HG03280 (cell line): Measurements from ENCODE around the gene PKP3.
"Not testable (repeated sequence)": the region's sequence is repeated elsewhere in the genome, so short reads cannot be mapped to it uniquely, and the experiment has no call there.

ENCODE experiments used
- ATAC-seq: cut with Tn5 transposase; IDR thresholded peaks from one replicate; pipeline ENCODE4 v1.9.1; 2021; ENCODE audit warnings: mild to moderate bottlenecking, moderate library complexity; ENCODE audit not compliant: unreplicated experiment

PKP3 gene

GRCh38 chr11:424766-425165 is 30.8 kb downstream of the PKP3 start:
- ATAC-seq = not testable (repeated sequence)

DNA sequence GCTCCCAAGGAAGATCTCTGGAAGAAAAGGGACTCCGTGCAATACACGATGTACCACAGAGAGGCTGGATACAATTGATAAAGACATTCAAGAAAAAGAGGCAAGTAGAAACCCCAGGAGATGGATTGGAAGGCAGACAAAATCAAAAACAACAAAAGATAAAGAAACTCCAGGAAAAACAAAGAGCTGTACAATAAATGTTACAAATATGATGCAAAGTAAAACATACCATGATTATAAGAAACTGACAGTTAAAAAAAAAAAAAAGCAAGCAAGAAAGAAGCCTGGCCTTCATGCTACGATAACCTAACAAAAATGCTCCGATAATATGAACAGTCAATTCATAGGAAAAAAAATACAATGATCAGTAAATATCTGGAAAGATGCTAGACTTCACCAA is 31.3 kb downstream of the PKP3 start:
- no peak for ATAC-seq

- ATAC-seq = no peak
Observed at GRCh38 chr11:426851-427250, 32.8 kb downstream of the PKP3 start.

GRCh38 chr11:428295-428694 is 34.3 kb downstream of the PKP3 start:
- no peak for ATAC-seq

DNA sequence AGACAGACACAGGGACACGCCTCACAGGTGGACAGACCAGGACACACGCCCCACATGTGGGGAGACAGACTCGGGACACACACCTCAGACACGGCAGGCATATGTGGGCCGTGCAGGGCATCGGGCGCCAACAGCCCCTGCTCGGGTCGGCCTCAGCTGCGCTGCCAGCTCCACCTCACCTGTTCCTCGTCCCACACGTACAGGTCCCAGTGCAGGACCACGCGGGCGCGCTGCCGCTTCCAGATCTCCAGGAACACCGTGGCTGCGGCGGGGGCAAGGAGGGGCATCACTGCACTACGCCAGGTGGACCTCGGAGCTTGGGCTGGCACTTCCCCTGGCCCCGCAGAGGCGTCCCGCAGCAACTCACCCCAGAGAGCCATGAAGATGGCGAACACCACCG is 35.4 kb downstream of the PKP3 start:
- no peak for ATAC-seq

DNA sequence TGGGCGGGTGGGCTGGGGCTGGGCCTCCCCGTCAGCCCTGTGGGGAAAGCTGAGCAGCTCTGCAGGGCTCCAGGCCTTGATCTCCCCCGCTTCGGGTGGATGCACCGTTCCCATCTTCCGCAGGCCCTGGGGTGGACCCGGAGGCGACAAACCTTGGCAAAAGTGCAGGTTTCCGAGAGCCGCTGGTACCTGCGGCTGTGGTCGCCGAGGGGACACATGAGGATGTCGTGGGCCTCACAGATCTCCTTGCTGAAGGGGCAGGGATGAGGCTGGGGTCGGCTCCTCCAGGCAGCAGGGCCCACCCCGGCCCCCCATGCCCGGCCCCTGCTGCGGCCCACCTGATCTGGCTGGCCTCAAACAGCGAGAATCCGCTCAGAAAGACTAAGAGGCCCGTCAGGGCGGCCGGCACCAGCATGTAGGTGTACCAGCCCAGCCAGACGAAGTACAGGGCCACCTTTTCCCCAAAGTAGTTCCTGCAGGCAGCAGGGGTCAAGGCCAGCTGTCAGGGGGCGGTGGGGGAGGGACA is 36.0 kb downstream of the PKP3 start:
- ATAC-seq = no peak

- ATAC-seq = no peak
Observed at GRCh38 chr11:431921-432320, 37.9 kb downstream of the PKP3 start.

DNA sequence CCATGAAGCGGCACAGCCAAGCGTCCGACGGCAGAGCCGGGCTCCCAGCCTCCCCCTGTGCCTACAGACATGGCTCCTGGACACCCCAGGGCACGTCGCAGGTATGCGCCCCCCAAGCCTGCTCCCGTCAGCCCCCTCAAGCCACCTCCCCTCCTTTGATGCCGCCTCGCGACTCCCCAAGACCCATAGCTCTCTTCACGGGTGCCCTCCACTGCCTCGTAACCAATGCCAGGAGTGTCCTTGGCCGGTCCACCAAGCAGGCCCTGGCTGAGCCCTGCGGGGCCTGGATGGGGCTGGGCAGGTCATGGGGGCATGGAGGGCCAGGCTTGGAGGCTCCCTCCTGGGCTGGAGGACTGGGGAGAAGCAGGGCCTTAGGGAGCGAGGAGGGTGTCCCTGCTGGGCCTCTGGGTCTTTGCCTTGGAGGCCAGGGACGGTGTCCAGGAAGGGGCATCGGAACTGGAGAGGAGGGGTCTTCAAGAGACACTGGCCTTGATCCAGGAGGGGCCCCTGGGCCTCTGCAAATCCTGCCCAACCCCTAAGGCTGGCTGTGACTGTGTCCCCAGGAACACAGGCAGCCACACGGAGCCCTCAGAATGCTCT is 38.6 kb downstream of the PKP3 start:
- ATAC-seq = no peak

DNA sequence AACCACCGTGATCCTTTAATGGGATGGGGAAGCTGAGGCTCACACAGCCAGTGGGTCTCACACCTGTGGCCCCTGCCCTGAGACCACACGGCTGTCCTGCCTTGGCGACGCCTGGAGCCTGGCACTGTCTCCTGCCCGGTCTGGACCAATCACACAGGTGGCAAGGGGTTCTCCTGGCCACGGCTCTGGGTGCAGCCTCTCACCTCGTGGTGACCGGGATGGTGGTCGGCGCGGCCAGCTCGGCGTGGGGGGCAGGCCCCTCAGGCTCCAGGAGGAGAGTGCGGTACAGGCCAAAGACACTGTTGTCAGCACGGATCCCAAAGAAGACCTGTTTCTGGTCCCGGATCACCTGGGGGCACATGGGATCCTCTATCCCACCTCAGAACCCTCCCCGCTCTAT is 39.1 kb downstream of the PKP3 start:
- no peak for ATAC-seq

DNA sequence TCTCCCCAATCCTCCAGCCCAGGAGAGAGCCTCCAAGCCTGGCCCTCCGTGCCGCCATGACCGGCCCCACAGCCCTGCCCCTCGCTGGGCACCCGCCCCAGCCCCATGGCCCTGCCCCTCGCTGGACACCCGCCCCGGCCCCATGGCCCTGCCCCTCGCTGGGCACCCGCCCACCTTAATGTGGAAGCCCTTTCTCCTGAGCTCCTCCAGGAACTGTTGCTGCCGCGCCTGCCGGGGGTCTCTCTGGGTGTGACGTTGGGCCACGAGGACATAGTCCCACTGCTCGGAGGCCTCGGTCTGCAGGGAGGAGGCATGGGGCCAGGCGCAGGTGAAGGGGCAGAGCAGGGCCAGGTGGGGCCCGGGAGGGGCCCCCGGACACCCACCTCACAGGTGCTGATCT is 39.6 kb downstream of the PKP3 start:
- ATAC-seq = no peak

GRCh38 chr11:434496-434895 is 40.5 kb downstream of the PKP3 start:
- no peak for ATAC-seq

DNA sequence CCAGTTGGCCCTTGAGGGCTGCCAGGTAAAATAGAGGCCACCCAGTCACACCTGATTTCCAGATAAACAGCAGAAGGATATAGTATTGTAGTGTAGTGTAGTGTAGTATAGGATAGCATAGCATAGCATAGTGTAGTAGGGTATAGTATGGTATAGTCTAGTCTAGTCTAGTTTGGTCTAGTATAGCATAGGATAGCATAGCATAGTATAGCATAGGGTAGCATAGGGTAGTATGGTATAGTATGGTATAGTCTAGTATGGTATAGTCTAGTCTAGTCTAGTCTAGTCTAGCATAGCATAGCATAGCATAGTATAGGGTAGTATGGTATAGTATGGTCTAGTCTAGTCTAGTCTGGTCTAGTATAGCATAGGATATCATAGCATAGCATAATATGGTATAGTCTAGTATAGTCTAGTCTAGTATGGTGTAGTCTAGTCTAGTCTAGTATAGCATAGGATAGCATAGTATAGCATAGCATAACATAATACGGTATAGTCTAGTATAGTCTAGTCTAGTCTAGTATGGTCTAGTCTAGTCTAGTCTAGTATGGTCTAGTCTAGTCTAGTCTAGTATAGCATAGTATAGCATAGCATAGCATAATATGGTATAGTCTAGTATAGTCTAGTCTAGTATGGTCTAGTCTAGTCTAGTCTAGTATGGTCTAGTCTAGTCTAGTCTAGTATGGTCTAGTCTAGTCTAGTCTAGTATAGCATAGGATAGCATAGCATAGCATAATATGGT is 41.2 kb downstream of the PKP3 start:
- not testable (repeated sequence) for ATAC-seq

GRCh38 chr11:437228-437870 is 43.3 kb downstream of the PKP3 start:
- ATAC-seq = no peak

DNA sequence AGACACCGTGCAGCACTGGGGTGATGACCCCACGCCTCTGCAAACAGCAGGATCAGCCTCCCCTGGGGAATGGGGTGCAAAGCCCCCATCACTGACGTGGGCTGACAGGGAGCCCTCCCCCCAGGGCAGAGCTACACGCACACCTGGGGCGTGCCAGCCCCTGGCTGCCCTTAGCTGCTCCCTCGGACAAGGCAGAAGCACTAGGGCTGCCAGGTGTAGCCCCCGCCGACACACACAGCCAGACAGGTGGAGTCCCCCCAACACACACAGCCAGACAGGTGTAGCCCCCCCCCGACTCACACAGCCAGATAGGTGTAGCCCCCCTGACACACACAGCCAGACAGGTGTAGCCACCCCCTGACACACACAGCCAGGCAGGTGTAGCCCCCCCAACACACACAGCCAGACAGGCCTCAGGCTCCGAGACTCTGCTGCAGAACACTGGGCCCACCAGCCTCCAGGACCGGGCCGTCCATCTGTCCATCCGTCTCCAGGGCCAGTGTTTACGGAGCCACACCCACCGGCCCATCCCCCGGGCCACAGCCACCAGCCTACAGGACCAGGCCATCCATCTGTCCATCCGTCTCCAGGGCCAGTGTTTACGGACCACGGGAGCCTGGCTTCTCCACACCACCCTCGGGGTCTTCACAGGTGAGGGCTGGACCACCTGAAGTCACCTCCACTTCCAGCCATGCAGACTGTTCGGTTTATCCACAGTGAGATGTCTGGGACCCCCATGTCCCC is 44.3 kb downstream of the PKP3 start:
- ATAC-seq = no peak

DNA sequence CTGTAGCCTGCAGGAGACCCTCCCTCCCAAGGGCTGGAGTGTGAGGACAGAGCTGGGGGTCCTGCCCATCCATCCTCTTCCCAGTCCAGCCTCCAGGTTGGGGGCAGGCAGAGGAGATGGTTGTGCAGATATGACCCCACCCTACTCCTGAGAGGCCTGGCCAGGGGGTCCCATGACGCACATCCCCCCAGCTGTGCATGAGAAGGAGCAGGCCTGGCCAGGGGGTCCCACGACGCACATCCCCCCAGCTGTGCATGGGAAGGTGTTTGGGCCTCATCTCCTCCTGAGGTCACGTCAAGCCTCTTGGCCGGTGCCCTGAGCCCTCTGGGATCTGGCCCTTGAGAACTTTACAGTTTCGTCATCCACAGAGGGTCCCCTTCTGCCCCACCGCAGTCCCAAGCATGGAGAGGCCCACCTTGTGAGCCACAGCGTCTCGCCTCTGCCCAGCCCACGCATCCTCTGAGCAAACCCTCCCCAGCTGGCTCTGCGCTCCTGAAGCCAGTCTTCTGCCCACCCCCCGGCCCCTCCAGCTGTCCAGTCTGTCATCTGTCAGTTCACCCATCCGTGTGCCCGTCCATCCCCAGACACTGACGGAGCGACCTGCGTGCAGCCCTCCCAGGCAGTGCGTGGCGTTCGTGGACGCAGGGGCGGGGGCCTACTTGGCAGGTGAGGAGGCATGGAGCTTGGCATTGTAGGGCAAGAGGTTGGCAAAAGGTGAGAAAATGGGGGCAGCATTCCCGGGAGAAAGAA is 45.5 kb downstream of the PKP3 start:
- ATAC-seq = no peak

DNA sequence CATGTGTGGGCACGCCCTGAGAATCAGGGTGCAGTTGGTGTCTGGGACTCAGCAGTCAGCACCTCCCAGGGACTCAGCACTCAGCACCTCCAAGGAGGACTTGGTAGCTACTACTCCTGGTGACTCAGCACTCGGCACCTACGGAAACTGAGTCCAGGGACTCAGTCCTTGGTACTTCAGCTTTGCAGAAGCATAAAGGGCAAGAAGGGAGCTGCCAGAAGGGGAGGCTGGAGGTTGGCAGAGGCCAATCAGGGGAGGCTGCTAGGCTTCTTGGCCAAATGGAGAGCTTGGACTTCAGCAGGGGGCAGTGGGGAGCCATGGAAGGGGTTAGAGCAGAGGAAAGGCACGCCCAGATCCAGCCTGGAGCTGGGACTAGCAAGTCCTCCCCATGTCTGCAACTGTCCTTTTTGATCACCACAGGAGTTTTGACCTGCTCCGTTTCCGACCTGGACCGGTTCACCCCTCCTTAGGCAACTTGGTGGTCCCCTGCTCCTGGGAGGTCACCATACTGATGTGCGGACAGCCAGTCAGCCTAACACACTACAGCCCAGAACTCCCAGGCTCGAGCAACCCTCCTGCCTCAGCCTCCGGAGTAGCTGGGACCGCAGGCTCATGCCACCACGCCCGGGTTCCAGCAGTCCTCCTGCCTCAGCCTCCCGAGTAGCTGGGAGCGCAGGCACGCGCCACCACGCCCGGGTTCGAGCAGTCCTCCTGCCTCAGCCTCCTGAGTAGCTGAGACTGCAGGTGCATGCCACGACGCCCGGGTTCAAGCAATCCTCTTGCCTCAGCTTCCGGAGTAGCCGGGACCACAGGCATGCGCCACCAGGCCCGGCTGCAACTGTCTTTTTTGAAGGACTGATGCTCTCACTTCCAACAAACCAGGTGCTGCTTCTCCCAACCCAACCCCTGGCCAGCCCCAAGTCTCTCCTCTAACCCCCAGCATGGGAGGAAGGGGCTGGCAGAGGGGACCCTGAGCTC is 46.3 kb downstream of the PKP3 start:
- no peak for ATAC-seq

- no peak for ATAC-seq
Observed at GRCh38 chr11:441043-441417, 47.0 kb downstream of the PKP3 start.

DNA sequence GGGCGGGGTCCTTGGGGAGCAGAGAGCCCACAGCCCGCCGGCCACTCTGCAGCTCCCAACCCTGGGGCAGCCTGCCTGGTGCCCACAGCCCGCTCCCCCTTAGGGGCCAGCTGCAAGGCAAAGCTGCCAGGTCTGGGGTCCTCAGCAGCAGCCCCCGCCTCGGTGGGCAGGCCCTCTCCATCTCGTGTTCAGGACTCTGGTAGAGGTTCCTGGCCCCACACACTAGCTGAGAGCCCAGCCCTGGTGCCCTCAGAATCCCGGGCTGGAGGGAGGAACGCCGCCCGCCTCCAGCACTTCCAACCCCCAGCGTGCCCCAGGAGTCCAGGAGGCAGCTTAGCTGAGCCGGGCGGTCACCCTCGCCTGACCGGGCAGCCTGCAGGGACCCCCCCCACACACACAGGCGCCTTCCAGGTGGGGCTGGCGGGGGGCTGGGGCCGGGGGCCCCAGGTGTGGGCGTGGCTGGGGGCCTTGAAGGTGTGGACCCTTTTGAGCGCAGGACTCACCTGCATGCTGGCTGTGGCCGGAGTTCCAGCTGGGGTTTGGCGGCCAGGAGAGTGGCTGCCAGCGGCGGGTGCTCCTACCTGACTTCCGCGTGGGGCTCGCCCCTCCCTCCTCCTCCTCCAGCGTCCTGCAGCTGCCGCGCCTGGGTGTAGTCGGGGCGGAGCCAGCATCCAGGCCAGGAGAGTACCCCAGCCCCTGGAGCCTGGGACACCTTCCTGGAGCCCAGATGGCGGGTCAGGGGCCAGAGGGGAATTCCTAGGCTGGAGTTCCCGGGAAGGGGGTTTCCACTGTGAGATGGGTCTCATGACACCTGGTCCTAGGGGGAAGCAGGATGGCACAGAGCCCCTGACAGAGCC is 47.6 kb downstream of the PKP3 start, which contains the start of gene ANO9:
TSS of gene ANO9 (minus strand) at position 594 of the 857 bp plus-strand sequence. CDS start at position 509, 85 bp downstream.
- no peak for ATAC-seq
